Left lung (tissue), 10 donors: ENCODE measurements around the gene NUP93. TPM values are rescaled to one million over a fixed set of nuclear protein-coding genes. Genes with fewer than 3 reads are reported as not detected.
"Not testable (repeated sequence)": the region's sequence is repeated elsewhere in the genome, so short reads cannot be mapped to it uniquely, and the experiment has no call there.

Experiments
- ATAC-seq: fragments of 200-7000 bp; cut with Tn5 transposase; one replicate; pipeline ENCODE4 v1.9.1; 2020; ENCODE audit warnings: moderate library complexity
- DNase-seq, 4 donors: peaks; one replicate each; pipeline ENCODE4 v3.0.0-alpha.2; 2013 to 2020
- H3K27ac ChIP-seq, 2 donors: fragments of 200-600 bp; sonication (generic) in 1 of 2; one replicate each; pipeline versions ENCODE4 v1.5.0 to v1.8.0; 2020 to 2021
- H3K27me3 ChIP-seq, 2 donors: fragments of 200-600 bp; sonication (generic) in 1 of 2; one replicate each; pipeline versions ENCODE4 v1.5.0 to v1.8.0; 2020 to 2021
- H3K36me3 ChIP-seq, 2 donors: fragments of 200-600 bp; sonication (generic) in 1 of 2; one replicate each; pipeline versions ENCODE4 v1.5.0 to v1.8.0; 2020 to 2021
- H3K4me1 ChIP-seq, 2 donors: fragments of 200-600 bp; one replicate each; pipeline ENCODE4 v1.8.0; 2021
- H3K4me3 ChIP-seq, 2 donors: fragments of 200-600 bp; sonication (generic) in 1 of 2; one replicate each; pipeline versions ENCODE4 v1.5.0 to v1.8.0; 2020 to 2021; ENCODE audit warnings: mild to moderate bottlenecking in 1 of 2
- H3K9me3 ChIP-seq, 2 donors: fragments of 200-600 bp; sonication (generic) in 1 of 2; one replicate each; pipeline versions ENCODE4 v1.5.0 to v1.8.0; 2020 to 2021
- intact Hi-C, 2 donors: fragments of 100-400 bp; cut with DNase I; formaldehyde crosslinking; loops; one replicate each; pipeline versions ENCODE4 v1.11.2 to v1.14.2; 2022
- polyA plus RNA-seq, 6 donors: library from polyadenylated mRNA; unstranded; fragments of 120-200 nt; gene quantifications; one replicate each; pipeline ENCODE4 v1.2.1, GENCODE V29; 2013; ENCODE audit not compliant: insufficient read length in 6 of 6
- total RNA-seq, 2 donors: library from RNA; stranded (reverse); fragmentation: NEBNext Ultra II Directional; extraction: Animal tissue kit (Norgen Biotek cat#: 25700); gene quantifications; one replicate each; pipeline ENCODE4 v1.2.1, GENCODE V29; 2021
- TF ChIP-seq, protein P1 (sequence below), 2 donors: fragments of 200-600 bp; sonication (generic) in 1 of 2; IDR thresholded peaks; one replicate each; pipeline versions ENCODE4 v1.5.0 to v1.8.0; 2021; ENCODE audit warnings: antibody characterized with exemption in 2 of 2
- donor health status: DM: no; HTN: yes; CAD: no.
- donor health status: DM: no; HTN: no; CAD: no.

NUP93 gene
- total and polyA plus RNA-seq, 8 donors = 47.1 to 75.9 (median 65.9) TPM

DNA sequence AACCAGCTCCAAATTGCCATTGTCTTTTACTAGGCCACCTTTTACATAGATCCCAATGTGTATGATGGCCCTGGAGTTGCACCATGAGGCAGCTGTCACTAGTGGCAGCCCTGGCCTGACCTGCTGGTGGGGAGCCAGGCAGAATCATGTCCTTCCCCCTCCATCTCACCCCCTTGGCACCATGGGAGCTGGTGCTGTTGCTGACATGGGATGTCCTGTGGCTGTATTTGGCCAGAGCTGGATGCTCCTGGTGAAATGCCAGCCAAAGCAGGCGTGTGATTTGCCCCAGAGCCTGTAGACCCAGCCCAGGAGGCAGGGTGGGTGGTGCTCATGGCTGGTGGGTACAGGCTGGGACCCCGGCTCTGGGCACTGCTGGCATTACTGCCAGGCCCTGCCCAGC, 153.7 kb downstream of the NUP93 start:
- TF ChIP-seq, protein P1, sequence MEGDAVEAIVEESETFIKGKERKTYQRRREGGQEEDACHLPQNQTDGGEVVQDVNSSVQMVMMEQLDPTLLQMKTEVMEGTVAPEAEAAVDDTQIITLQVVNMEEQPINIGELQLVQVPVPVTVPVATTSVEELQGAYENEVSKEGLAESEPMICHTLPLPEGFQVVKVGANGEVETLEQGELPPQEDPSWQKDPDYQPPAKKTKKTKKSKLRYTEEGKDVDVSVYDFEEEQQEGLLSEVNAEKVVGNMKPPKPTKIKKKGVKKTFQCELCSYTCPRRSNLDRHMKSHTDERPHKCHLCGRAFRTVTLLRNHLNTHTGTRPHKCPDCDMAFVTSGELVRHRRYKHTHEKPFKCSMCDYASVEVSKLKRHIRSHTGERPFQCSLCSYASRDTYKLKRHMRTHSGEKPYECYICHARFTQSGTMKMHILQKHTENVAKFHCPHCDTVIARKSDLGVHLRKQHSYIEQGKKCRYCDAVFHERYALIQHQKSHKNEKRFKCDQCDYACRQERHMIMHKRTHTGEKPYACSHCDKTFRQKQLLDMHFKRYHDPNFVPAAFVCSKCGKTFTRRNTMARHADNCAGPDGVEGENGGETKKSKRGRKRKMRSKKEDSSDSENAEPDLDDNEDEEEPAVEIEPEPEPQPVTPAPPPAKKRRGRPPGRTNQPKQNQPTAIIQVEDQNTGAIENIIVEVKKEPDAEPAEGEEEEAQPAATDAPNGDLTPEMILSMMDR (IDR thresholded peaks at IDR 0.05) = no peak
- H3K4me3 ChIP-seq = no peak overlapping the region
- no peaks in the 10 kb centered on the region for H3K36me3 ChIP-seq
- ATAC-seq (no peak), DNase-seq (no peak)
- intact Hi-C loops = no loop called here
- H3K27me3 ChIP-seq = no peaks in the 10 kb centered on the region
- no peaks in the 10 kb centered on the region for H3K9me3 ChIP-seq
- no peak overlapping the region for H3K27ac ChIP-seq
- no peaks in the 10 kb centered on the region for H3K4me1 ChIP-seq

- intact Hi-C loops = no loop called here
- no peaks in the 10 kb centered on the region for H3K4me1 ChIP-seq
- TF ChIP-seq, protein P1 (IDR thresholded peaks at IDR 0.05) = no peak
- H3K4me3 ChIP-seq = no peak overlapping the region
- no peaks in the 10 kb centered on the region for H3K36me3 ChIP-seq
- DNase-seq (no peak), ATAC-seq (no peak)
- no peaks in the 10 kb centered on the region for H3K9me3 ChIP-seq
- no peak overlapping the region for H3K27ac ChIP-seq
- no peaks in the 10 kb centered on the region for H3K27me3 ChIP-seq
Observed at GRCh38 chr16:56884026-56884582, 154.2 kb downstream of the NUP93 start.

DNA sequence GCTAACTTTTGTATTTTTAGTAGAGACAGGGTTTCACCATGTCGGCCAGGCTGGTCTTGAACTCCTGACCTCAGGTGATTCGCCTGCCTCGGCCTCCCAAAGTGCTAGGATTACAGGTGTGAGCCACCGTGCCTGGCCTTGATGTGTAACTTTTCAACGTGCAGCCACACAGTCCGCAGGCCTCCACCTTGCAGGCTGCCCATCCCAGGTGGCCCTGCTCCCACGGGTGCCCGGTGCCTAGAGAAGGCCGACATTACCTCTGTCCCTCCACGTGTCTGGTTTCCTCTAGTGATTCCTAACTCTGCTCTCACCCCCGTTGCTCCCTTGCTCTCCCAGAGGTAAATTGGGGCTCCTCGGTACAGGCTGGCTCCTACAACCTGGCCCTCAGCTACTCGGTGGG, 155.0 kb downstream of the NUP93 start:
- intact Hi-C loops, H3K9me3 ChIP-seq, H3K27me3 ChIP-seq, H3K4me1 ChIP-seq, H3K36me3 ChIP-seq, DNase-seq, H3K27ac ChIP-seq, H3K4me3 ChIP-seq, ATAC-seq: not testable (repeated sequence)

GRCh38 chr16:56885446-56886162, 155.7 kb downstream of the NUP93 start:
- H3K9me3 ChIP-seq = no peaks in the 10 kb centered on the region
- ATAC-seq (no peak), DNase-seq (peak in 1 of 4 donors; percentile 34)
- no peaks in the 10 kb centered on the region for H3K27me3 ChIP-seq
- no peak overlapping the region for H3K4me3 ChIP-seq
- no peaks in the 10 kb centered on the region for H3K4me1 ChIP-seq
- intact Hi-C loops = no loop called here
- TF ChIP-seq, protein P1 (IDR thresholded peaks at IDR 0.05) = no peak
- H3K27ac ChIP-seq = no peak overlapping the region
- H3K36me3 ChIP-seq = no peaks in the 10 kb centered on the region

- Histone ChIP-seq H3K27ac (no peak overlapping the region), H3K4me3 (no peak overlapping the region), H3K9me3 (no peaks in the 10 kb centered on the region), H3K36me3 (no peaks in the 10 kb centered on the region), H3K27me3 (no peaks in the 10 kb centered on the region), H3K4me1 (no peaks in the 10 kb centered on the region)
- TF ChIP-seq, protein P1 (IDR thresholded peaks at IDR 0.05) = no peak
- peak in 1 of 4 donors; percentile 42 for DNase-seq
- ATAC-seq = no peak
- intact Hi-C loops = no loop called here
Observed at GRCh38 chr16:56886296-56886695, 156.4 kb downstream of the NUP93 start.
